IPS-20b (cell line): ENCODE data around the gene IL20.

Experiments
- H3K27ac ChIP-seq: one replicate; pipeline ENCODE4 v1.5.1; 2013; ENCODE audit warnings: low read length
- H3K27me3 ChIP-seq: 2 replicates; pipeline ENCODE4 v1.6.1; 2013; ENCODE audit warnings: mild to moderate bottlenecking, low read length, inconsistent platforms; ENCODE audit not compliant: insufficient read depth
- H3K36me3 ChIP-seq: 2 replicates; pipeline ENCODE4 v1.6.1; 2013; ENCODE audit warnings: low read depth, mild to moderate bottlenecking, inconsistent platforms, low read length, moderate library complexity; ENCODE audit not compliant: insufficient read depth
- H3K4me1 ChIP-seq: 2 replicates; pipeline ENCODE4 v1.6.1; 2013; ENCODE audit warnings: mild to moderate bottlenecking, control low read depth, inconsistent platforms, low read length, moderate library complexity; ENCODE audit not compliant: insufficient read depth
- H3K4me3 ChIP-seq: 2 replicates; pipeline ENCODE4 v1.5.1; 2013; ENCODE audit warnings: mild to moderate bottlenecking, low read length, inconsistent platforms
- H3K9ac ChIP-seq: 2 replicates; pipeline ENCODE4 v1.6.1; 2013; ENCODE audit warnings: low read depth, mild to moderate bottlenecking, inconsistent platforms, low read length, moderate library complexity
- H3K9me3 ChIP-seq: 2 replicates; pipeline ENCODE4 v1.6.1; 2013; ENCODE audit warnings: mild to moderate bottlenecking, low read depth, low read length, inconsistent platforms; ENCODE audit not compliant: insufficient read depth

Gene IL20

DNA sequence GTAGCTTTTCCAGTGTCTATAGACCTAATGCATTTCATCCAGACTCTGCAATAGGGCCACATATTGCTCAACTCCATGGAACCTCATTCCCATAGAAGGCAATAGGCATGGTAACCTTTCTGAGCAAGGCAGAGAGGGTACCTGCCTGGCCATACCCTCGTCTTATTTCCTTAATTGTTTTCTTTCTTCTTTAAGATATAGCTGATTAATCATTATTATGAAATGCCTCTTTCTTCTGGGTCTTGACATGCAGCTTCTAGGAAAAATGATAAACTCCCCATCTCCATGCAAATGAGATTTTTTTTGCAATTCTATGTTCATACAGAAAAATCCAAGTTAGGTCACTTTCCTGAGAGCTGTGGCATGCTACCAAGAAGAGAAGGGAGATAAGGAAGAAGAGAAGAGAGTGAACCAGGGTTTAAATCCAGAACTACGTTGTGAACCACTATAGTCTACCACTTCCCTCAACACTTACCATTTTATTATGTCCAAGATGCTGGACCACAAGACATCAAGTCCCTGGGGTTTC is 33.0 kb upstream of the IL20 start:
- Histone ChIP-seq H3K27ac (no peak overlapping the region), H3K4me3 (no peak overlapping the region), H3K27me3 (no peaks in the 10 kb centered on the region), H3K4me1 (peaks cover 6% of the 10 kb centered on the region; the same call in 1 of the 2 replicates), H3K9me3 (no peaks in the 10 kb centered on the region), H3K9ac (no peak overlapping the region), H3K36me3 (no peaks in the 10 kb centered on the region)

DNA sequence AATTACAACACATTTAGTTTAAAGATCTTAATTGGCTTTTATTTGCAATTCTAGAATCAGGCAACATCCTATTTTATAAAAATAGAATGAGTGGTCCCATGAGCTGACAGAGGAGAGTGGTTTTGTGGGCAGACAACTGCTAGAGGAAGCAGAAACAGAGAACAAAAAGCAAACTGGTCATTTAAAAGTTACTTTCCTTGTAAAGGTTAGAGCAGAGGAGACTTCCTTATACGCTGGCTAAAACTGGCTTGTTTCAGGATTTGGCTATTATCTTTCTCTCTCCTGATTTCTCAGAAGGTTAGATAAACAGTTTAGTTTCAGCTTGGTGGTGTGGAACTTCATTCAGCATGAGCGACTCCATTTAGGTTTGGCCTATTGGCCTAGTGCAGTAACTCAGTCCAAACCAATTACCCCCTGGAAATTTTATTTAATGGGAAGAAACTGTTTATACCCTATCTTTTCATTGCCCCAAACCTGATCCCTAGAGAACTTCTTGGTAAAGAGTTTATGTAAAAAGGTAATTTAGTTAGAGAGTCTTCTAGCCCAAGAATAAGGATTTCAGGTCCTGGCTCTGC is 32.2 kb upstream of the IL20 start:
- H3K9ac ChIP-seq = no peak overlapping the region
- H3K4me1 ChIP-seq = peaks cover 6% of the 10 kb centered on the region; the same call in 1 of the 2 replicates
- H3K27ac ChIP-seq = no peak overlapping the region
- H3K36me3 ChIP-seq = no peaks in the 10 kb centered on the region
- H3K27me3 ChIP-seq = no peaks in the 10 kb centered on the region
- H3K4me3 ChIP-seq = no peak overlapping the region
- no peaks in the 10 kb centered on the region for H3K9me3 ChIP-seq

DNA sequence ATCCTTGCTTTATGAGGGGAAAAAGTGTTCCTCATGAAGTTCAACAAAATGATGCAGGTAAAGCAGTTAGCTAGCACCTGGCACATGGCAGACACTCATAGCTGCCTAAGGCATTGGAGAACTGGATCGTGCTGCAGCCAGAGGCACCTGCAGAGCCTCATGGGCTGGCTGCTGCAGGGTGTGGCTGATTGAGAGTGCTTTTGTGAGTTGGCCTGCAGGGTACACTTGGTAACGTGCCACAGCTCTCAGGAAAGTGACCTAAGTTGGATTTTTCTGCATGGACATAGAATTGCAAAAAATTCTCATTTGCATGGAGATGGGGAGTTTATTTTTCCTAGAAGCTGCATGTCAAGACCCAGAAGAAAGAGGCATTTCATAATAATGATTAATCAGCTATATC is 31.6 kb upstream of the IL20 start:
- peaks cover 6% of the 10 kb centered on the region; the same call in 1 of the 2 replicates for H3K4me1 ChIP-seq
- H3K27me3 ChIP-seq = no peaks in the 10 kb centered on the region
- H3K9ac ChIP-seq = no peak overlapping the region
- no peaks in the 10 kb centered on the region for H3K9me3 ChIP-seq
- no peak overlapping the region for H3K4me3 ChIP-seq
- H3K36me3 ChIP-seq = no peaks in the 10 kb centered on the region
- no peak overlapping the region for H3K27ac ChIP-seq

DNA sequence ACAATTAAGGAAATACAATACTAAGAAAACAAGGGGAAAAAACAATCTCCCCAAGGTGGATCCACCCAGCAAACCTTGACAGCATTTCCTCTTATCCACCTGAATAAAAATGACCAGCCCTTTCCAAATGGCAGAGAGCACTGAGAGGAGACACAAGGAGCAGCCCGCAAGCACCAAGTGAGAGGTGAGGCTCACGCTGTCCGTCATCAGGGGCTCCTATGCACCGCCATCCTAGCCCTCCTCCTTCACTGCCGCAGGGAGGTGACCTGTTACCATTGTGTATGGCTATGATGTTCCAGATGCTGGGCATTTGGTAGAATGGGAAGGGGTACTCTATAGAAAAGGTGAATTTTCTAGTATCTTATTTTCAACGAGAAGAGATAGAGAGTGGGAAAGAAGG is 31.2 kb upstream of the IL20 start:
- Histone ChIP-seq H3K27me3 (no peaks in the 10 kb centered on the region), H3K4me3 (no peak overlapping the region), H3K9me3 (no peaks in the 10 kb centered on the region), H3K4me1 (peaks cover 6% of the 10 kb centered on the region; the same call in 1 of the 2 replicates), H3K36me3 (no peaks in the 10 kb centered on the region), H3K27ac (no peak overlapping the region), H3K9ac (no peak overlapping the region)

DNA sequence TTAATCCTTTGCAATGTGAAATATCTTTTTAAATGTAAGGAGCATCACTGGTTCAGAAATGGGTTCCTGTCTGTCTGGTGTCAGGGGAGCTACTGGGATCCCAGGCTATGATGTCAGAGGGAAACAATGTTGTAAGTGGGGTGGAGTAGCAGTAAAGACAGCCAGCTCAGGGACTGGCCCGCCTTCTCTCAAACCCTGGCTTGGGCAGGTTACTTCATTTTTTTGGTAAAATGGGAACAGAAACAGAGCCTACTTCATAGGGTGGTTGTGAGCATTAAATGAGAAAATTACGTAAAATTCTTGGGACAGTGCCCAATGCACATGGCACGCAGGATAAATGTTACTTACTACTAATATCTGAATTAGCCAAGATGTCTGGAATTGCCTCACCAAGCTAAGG is 30.7 kb upstream of the IL20 start:
- Histone ChIP-seq H3K27ac (no peak overlapping the region), H3K9ac (no peak overlapping the region), H3K36me3 (no peaks in the 10 kb centered on the region), H3K9me3 (no peaks in the 10 kb centered on the region), H3K4me3 (no peak overlapping the region), H3K27me3 (no peaks in the 10 kb centered on the region), H3K4me1 (peaks cover 6% of the 10 kb centered on the region; the same call in 1 of the 2 replicates)

DNA sequence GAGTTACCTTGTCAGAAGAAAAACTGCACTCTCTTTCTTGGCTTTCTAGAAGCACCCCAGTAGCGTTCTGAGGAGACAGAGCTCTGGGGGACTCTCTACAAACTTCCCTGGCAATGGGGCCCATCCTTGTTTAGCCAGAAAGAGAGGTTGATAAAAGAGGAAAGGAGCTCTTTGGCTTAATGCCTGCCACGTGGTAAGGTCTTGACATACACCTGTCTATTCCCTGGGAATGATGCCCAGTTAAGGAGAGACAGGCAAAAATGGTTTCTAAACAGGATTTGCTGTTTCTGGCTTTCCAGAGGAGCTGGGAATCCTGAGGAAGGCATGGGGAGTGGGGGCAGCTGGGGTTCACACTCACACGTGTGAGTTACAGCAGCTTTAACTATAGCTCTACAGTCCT is 30.2 kb upstream of the IL20 start:
- H3K27me3 ChIP-seq = no peaks in the 10 kb centered on the region
- no peak overlapping the region for H3K4me3 ChIP-seq
- H3K9me3 ChIP-seq = no peaks in the 10 kb centered on the region
- no peak overlapping the region for H3K9ac ChIP-seq
- H3K27ac ChIP-seq = no peak overlapping the region
- H3K36me3 ChIP-seq = no peaks in the 10 kb centered on the region
- H3K4me1 ChIP-seq = peaks cover 6% of the 10 kb centered on the region; the same call in 1 of the 2 replicates

DNA sequence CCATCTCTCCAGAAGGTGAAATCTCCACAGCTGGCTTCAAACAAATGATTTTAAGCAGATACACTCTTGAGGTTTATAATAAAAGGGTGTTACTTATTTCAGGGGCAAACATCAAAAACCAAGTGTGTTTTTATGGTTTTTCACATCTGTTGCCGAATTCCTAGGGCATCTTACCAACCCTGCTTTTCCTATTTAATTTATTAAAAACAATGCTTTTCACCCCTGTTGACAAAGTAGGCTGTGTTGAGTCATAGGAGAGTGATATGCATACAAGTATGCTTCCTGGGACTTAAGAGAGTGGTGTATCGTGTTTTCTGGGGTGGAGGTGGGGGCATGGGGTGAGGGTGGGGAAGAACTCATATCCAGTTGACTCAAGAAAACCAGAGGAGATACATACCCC is 29.3 kb upstream of the IL20 start:
- H3K36me3 ChIP-seq = no peaks in the 10 kb centered on the region
- H3K27ac ChIP-seq = no peak overlapping the region
- no peaks in the 10 kb centered on the region for H3K9me3 ChIP-seq
- peaks cover 6% of the 10 kb centered on the region; the same call in 1 of the 2 replicates for H3K4me1 ChIP-seq
- H3K9ac ChIP-seq = no peak overlapping the region
- H3K27me3 ChIP-seq = no peaks in the 10 kb centered on the region
- no peak overlapping the region for H3K4me3 ChIP-seq

DNA sequence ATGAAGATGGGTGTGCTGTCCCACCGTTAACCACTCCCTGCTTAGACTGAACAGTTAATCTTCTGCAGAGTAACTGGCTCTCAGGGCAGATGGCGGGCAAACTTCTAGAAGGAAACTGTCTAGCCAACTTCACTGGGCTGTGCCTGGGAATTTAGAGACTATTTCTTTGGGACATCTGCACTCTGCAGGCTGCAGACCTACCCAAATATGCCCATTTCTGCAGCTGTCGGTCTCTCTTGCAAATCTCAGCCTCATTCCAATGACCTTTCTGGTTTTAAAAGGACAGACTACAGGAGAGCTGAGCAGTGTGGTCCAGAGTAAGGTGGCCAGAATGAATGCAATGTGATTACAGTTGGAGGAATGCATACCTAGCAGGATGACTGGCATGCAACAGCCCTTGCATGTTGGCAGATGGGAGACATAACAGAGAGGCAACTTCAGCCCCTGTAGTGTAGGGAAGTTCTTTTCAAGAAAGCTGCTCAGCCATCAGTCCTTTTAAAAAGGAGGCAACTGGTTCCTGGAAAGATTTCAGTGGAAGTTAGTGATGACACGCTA is 26.3 kb upstream of the IL20 start:
- Histone ChIP-seq H3K9me3 (no peaks in the 10 kb centered on the region), H3K9ac (no peak overlapping the region), H3K36me3 (no peaks in the 10 kb centered on the region), H3K4me3 (no peak overlapping the region), H3K4me1 (peaks cover 6% of the 10 kb centered on the region; the same call in 1 of the 2 replicates), H3K27ac (no peak overlapping the region), H3K27me3 (no peaks in the 10 kb centered on the region)

DNA sequence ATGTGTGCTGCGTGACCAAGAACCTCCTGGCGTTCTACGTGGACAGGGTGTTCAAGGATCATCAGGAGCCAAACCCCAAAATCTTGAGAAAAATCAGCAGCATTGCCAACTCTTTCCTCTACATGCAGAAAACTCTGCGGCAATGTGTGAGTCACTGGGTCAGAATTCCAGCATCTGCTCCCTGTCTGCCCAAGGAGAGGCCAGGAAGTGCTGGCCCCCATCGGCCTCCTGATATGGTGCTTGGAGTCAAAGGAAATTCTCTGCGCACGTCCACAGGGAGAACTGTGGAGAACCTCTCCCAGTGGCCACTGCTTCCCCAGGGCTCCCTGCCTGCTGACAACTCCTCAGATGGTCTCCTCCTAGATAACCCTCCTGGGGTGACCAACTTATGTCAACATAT is 25.6 kb upstream of the IL20 start:
- Histone ChIP-seq H3K4me3 (no peak overlapping the region), H3K27me3 (no peaks in the 10 kb centered on the region), H3K9me3 (no peaks in the 10 kb centered on the region), H3K36me3 (no peaks in the 10 kb centered on the region), H3K27ac (no peak overlapping the region), H3K4me1 (peaks cover 1% of the 10 kb centered on the region; the same call in 1 of the 2 replicates), H3K9ac (no peak overlapping the region)

DNA sequence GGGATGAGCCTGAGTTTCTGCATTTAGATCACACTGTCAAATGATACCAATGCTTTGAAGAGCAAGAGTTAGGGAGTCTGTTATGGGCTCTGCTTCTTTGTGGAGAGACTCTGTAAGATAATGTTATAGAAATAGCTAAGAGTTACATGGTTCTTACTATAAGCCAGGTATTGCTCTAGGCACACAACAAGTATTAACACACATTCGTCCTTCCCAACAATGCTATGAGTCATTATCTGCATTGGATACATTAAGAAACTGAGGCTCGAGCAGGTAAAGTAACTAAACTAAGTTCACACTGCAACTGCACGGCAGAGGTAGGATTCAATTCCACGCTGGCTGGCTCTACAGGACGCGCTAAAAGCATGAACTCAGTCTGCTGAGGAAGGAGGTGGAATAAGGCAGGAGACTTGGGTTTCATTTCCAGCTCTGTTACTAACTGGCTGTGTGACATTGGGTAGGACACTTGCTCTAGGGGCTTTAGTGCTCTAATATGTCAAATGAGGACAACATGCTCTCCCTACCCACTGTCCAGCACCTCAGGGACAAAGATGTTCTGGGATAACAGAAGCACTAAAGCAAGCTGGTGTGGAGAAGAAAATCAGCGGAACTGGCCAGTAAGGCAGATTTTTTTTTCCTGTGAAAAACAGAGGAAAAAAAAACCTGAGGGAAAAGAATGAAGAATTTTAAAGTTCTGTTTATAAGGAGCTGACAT is 23.7 kb upstream of the IL20 start:
- Histone ChIP-seq H3K9ac (no peak overlapping the region), H3K27ac (no peak overlapping the region), H3K27me3 (no peaks in the 10 kb centered on the region), H3K36me3 (no peaks in the 10 kb centered on the region), H3K4me1 (no peaks in the 10 kb centered on the region), H3K9me3 (no peaks in the 10 kb centered on the region), H3K4me3 (no peak overlapping the region)

DNA sequence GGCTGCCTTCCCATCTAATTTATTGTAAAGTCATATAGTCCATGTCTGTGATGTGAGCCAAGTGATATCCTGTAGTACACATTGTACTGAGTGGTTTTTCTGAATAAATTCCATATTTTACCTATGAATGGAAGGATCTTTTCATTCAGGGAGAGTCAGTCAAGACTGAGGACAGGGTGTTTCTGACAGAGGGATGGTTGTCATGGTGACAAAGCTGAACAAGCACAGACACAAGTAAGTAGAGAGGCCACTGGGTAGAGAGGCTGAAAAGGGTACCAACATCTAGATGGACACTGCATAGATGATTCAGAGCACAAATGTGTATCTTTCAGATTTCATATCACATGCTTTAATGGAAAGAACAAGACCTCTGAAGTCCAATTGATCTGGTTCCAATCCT is 22.6 kb upstream of the IL20 start:
- no peak overlapping the region for H3K9ac ChIP-seq
- H3K4me1 ChIP-seq = no peaks in the 10 kb centered on the region
- no peak overlapping the region for H3K4me3 ChIP-seq
- no peak overlapping the region for H3K27ac ChIP-seq
- H3K9me3 ChIP-seq = no peaks in the 10 kb centered on the region
- H3K27me3 ChIP-seq = no peaks in the 10 kb centered on the region
- H3K36me3 ChIP-seq = no peaks in the 10 kb centered on the region

DNA sequence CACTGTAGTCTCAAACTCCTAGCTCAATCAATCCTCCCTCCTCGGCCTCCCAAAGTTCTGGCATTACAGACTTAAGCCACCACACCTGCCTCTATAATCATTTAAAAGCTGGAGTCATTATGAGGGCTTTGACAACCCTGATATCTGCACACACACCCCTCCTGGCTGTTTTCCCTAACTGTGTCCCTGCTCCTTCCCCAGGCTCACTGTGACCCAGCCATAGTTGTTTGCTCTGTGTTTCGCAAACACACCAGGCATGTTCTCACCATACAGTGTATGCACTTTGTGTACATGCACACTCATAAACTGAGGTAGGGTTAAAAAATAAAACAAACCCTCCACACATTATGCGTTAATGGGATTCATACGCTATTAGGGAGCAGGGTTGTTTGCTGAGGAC is 21.8 kb upstream of the IL20 start:
- H3K4me1 ChIP-seq = no peaks in the 10 kb centered on the region
- H3K36me3 ChIP-seq = no peaks in the 10 kb centered on the region
- no peaks in the 10 kb centered on the region for H3K9me3 ChIP-seq
- no peaks in the 10 kb centered on the region for H3K27me3 ChIP-seq
- H3K4me3 ChIP-seq = no peak overlapping the region
- no peak overlapping the region for H3K9ac ChIP-seq
- H3K27ac ChIP-seq = no peak overlapping the region
